Left lobe of liver (tissue), 2 donors: ENCODE results near the gene EZH2. TPM values are rescaled to one million over a fixed set of nuclear protein-coding genes. Genes with fewer than 3 reads are reported as not detected.

Source experiments
- ATAC-seq: fragments of 200-7000 bp; cut with Tn5 transposase; one replicate; pipeline ENCODE4 v1.9.1; 2020; ENCODE audit warnings: mild to moderate bottlenecking, moderate library complexity
- DNase-seq: peaks from one replicate; pipeline ENCODE4 v3.0.0-alpha.2; 2020; ENCODE audit warnings: low spot score
- total RNA-seq: library from RNA; stranded (reverse); gene quantifications from one replicate; pipeline ENCODE4 v1.2.1, GENCODE V29; 2021
- donor health status: DM: no; HTN: no; CAD: no; lungs with moderate emphysema.
- donor health status: DM: no; HTN: yes; CAD: no.

The EZH2 gene
- total RNA-seq, 1 donor from 2014 or later: 2.5 TPM

DNA sequence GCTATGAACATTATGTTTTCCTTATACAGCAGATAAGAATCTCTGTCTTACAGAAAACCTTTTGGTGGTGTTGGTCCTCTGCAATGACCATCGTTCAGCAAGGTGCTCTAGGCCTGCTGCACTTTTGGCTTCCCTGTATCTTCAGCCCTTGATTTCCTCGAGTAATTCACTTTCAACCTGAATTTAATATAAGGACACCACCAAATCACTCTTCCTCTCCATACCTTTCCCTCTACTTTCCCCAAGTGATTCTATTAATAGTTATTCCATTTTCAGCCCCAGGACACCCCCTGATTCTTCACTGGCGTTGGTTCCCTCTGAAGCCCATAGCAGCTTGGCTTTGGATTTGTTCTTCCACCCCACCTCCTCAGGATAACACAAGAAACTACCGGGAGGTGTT is 72.2 kb downstream of the EZH2 start:
- DNase-seq (no peak), ATAC-seq (no peak)

DNA sequence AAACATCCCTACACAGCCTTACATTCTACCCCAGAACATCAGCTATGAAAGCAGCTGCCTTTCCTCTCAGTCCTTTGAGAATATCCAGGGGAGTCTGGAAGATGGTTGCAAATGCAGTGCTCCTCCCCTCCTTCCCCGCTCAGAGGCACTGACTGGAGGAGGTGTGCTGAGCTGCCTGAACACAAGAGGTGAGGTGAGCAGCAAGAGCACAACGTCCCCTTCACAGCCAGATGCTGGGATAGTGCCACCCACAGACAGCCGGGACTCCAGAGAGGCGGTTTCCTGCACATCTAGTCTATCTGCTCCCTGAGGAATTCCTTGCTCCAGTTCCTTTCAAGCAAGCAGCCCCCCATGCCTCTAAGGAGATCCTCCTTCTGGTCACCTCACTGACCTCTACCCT is 74.2 kb downstream of the EZH2 start:
- ATAC-seq (no peak), DNase-seq (no peak)

DNA sequence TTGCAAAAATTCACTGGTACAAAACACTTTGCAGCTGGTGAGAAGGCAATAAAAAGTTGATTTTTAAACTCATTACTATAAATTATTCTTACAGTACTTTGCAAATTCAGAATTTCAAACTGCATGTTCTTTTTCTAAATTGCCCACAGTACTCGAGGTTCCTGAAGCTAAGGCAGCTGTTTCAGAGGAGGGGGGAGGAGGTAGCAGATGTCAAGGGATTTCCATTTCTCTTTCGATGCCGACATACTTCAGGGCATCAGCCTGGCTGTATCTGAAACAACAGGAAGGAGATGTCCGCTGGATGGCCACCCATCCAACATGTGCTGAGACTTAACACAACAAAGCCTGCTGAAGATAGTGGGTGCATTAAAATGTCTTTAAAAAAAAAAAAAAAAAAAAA is 76.7 kb downstream of the EZH2 start:
- no peak for DNase-seq
- no peak for ATAC-seq

DNA sequence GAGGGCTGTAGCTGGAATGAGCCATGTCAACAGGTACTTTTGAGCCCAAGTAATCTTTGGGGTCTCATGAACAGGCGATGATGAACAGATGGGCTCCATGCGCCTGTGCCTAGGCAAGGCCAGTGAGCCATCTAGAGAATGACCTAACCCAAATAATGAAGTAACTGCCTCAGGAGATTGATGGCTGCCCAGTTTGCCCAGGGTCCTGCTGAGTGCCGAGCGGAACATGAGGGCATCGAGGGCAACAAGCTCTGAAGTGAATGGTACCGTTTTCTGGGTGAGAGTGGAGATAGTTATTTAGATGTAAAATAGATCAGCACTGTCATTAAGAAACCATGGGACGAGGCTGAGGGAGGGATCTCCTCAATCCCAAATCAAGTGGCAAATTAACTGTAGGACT is 77.9 kb downstream of the EZH2 start:
- DNase-seq (no peak), ATAC-seq (no peak)

DNA sequence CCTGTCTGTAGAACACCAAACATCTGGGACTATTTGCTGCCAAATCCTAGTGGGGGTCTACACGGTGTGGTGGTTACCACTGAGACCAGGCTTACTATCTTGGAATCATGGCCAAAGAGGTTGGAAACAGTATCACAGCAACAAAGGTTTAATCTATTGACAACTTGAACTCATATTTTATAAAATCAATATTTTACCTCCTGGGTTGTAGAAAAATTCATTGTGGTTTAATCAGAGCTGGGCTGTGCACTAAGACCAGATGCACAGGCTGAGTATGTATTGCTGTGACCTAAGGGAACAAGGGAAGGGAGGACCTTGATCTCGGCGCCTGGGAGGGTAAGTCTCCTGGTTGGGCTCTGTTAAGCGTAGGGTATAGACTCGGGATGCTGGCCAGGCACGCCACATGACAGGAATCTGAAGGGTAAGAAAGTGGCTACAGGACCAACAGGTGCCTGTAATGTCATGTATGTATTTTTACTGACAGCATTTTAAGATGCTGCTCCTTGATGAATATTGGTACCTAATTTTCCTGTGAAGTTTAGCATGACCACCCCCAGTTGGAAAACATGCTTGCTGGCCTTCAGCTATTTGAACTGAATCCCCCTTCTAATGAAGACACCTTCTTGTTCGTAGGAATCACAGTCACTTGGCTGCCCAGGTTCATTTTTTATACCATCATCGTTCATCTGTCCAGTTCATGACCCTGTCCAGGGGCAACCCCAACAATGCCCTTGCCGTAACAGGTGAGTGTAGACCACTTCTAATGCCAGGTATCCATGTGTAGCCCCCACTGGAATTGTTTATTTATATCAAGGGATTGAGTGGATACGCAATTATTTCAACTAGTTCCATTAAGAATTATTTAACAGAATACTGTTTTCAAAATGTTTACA is 79.5 kb downstream of the EZH2 start:
- ATAC-seq (no peak), DNase-seq (no peak)

DNA sequence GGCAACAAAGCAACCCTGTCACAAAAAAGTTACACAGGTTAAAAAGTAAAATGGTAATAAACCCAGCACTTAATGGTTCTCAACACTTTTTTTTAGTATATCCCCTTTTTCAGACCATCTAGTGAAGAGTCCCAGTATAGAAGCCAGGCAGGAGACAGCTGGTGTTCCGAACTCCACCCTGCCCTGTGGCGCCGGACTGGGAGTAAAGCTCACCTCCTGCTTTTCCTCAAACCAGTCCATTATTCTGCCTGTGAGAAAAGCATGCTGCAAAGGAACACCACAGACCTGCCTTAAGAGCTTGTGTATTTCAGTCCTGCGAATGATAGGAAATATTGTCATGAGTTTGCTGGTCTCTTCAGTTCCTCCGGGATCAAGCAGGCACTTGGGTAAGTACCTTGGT is 81.0 kb downstream of the EZH2 start:
- no peak for ATAC-seq
- no peak for DNase-seq

DNA sequence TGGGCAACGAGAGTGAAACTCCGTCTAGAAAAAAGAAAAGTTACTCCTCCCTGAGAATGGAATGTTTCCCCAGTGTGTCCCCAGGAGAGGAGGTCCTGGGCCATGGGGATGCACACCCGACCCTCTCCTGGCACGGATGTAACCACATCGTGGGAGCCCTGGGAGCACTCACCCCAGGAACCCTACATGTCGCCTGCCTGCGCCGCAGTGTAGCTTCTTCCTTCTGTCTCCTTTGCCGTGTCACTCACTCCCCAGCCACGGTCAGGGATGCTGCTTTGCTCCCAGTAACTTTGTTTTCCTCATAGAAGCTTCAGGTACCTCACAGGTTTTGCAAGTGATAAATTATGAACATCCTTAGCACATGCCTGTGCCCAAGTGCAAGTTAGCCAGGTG is 82.0 kb downstream of the EZH2 start:
- peak; percentile 13 for ATAC-seq
- no peak for DNase-seq

DNA sequence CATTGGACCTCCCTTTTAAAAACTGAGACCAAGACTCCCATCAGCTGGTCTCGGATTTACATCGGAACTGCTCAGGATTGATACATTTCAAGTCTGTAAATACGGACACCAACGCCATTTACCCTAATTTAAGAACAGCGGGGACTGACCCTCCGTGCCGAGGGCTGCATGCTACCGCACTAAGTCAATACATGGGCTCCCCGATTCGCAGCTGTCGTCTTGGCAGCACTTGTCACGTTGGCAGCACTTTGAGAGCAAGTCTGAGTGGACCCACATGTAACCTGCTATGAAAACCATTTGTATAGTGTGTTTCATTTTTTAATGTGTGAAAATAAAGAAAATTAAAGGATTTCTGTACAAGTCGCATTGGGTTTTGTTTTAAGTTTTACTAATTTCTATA is 83.4 kb downstream of the EZH2 start:
- DNase-seq (no peak), ATAC-seq (no peak)

DNA sequence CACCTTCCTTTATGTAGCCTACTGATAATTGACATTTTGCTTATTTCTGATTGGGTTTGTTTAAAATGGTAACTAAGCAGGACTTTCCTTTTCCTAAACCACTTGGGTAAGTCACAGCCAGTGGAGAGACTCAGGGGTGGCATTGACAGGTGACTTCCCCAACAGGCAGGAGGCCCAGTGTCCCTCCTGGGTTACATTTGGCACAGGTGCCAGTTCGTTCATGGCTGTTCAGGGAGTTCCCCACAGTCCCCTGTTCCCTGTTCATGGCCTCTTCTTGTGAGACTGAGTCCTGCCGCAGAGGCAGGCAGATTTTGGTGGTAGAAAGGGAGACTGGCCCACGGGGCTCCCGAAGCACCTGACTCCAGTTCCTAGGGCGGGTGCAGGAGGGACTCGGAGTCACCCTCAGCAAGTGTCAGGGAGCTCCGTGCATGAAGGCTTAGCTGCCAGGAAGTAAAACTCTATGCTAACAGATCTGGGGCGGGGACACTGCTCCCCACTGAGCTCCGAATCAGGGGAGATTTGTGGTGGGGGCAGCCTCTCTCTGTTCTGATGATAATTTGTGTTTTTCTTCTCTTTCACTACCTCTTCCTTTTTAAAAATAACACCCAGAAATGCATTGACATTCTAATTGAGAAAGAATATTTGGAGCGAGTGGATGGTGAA is 84.1 kb downstream of the EZH2 start:
- no peak for DNase-seq
- ATAC-seq: no peak

DNA sequence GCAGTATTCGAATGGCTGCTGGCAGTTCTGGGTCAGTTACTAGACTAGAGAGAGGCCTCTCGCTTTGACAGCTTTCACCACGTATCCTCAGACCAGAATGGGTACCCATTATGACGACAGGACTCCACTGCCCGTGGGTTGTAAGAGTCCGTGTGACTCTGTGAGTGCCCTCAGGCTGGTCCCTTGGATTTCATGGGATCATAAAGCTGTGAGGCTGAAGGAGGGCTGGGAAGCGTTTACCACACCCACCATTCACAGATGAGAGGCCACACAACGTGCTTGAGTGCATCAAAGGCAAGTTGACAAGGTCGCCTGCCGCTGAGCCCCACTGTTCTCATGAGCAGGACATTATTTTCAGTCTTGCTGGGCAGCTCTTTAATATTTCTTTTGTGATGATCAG is 87.2 kb downstream of the EZH2 start:
- no peak for DNase-seq
- no peak for ATAC-seq

DNA sequence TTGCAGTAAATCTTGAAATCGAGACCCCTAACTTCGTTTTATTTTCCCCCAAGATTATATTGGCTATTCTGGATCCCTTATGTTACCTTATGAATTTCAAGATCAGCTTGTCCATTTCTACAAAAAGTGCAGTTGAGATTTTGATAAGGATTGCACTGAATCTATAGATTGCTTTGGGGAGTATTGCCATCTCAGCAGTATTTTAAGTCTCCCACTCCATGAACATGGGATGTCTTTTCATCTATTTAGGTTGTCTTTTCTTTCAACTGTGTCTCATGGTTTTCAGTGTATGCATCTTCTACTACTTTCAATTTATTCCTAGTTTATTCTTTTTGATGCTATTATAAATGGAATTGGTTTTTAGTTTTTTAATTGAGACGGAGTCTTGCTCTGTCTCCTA is 89.6 kb downstream of the EZH2 start:
- DNase-seq (no peak), ATAC-seq (no peak)

DNA sequence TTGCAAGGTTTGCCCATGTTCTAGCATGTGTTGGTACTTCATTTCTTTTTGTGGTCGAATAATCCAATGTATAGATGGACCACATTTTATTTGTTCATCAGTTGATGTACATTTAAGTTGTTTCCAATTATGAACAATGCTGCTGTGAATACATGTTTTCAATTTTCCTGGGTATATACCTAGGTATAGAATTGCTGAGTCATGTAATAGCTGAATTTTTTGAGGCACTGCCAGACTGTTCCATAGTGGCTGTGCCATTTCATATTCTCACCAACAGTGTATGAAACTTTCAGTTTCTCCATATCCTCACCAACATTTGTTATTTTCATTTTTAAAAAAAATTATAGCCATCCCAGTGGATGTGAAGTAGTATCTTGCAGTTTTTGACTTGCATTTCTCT is 90.5 kb downstream of the EZH2 start:
- ATAC-seq: no peak
- no peak for DNase-seq

DNA sequence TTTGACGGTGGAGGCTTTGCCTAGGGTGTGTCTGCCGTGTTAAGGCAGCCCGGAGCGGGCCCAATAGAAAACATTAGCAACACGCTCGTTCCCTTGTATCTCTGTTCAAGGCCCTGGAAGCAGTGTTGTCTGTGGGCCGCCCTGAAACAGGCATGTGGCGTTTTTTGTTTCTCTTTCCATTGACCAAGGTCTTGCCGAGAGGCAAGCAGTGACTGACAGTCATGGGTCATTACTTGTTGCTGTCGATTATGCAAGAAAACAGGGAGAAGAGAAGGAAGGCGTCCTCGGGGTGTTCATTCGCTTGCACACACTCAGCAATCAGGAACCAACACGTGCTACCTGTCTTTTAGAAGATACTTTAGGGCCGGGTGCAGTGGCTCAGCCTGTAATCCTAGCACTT is 92.5 kb downstream of the EZH2 start:
- ATAC-seq: no peak

DNA sequence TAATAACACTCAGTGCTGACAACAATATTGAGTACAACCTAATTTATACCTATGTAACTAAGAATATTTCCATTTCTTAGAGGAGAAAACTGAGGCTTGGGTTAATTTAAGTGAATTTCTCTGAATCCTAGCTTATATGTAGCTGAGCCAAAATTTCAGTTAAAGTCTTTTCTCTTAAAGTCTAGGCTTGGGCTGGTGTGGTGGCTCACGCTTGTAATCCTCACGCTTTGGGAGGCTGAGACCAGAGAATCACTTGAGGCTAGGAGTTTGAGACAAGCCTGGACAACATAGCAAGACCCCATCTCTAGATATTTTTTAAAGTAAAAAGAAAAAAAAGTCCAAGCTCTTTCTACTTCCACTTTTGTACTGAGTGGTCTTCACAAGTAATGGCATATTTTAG is 93.2 kb downstream of the EZH2 start:
- no peak for DNase-seq

More for the DNA sequence above, 92.5 kb downstream of the EZH2 start:
- DNase-seq: no peak

DNA sequence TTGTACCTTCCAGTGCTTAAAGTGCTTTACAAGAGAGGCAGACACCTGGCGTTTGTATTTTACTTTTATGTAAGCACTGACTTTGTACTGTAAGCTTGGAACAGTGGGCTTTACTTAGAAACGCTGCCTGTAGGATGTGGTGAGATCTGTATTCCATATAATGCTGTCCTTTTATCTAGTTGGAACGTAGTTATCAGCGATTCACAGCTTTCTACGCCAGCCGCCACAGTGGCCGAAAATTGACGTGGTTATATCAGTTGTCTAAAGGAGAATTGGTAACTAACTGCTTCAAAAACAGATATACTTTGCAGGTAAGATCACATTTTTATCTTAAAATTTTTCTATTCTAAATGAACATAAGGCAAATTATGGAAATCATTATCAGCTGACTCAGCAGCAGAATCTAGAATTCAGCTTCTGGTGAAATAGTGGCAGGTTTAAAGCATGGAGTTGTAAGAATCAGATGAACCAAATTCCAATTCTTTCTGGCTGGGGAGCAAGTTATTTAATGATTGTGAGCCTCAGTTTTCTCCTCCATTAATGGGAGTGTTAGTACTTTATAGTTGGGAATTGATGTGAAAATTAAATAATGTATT is 93.9 kb downstream of the EZH2 start:
- DNase-seq (no peak), ATAC-seq (no peak)

More for the DNA sequence above, 93.2 kb downstream of the EZH2 start:
- no peak for ATAC-seq

DNA sequence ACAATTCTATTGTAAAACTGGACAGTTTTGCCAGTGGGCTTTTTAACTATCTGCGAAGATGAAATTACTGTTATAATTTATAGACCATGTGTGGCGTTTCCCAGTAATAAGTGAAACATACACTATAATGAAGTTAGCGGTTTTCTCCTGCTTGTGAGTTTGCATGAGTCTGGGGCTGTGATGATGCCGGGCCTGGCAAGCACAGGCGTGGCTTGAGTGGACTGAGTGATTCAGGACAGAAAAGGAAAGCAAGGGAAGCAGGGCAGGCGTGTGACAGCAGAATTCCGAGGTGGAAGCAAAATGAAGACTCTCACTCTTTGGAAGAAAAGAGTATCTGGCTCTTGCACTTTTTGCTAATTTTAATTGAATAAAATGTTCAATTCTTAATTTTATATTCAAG is 94.9 kb downstream of the EZH2 start:
- DNase-seq: no peak
- ATAC-seq: no peak

DNA sequence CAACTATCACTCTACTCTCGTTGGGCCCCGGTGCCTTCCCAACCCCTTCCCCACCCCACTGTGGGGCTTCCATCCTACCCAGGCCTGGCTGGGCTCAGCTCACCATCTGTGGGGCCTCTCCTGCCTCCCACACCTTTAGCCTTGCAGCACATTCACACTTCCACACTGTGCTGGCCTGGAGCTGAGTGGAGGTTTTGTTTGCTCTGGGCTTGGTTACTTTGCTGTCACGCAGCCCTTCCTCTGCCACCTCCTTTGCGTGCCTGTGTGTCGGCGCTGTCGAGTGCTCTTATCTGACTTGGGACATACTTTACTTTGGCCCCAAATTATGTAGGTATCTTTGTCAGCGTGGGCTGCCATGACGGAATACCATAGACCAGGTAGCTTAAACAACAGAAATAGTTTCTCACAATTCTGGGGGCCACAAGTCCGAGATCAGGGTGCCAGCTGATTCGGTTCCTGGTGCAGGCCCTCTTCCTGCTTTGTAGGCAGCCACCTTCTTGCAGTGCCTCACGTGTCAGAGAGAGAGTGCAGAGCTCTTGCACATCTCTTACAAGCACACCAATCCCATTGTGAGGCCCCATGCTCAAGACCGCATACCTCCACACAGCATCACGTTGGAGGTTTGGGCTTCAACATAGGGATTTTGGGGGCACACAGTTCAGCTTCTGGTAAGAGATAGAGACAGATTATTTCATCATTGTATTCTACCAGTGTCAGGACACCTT is 96.4 kb downstream of the EZH2 start:
- DNase-seq (no peak), ATAC-seq (no peak)

DNA sequence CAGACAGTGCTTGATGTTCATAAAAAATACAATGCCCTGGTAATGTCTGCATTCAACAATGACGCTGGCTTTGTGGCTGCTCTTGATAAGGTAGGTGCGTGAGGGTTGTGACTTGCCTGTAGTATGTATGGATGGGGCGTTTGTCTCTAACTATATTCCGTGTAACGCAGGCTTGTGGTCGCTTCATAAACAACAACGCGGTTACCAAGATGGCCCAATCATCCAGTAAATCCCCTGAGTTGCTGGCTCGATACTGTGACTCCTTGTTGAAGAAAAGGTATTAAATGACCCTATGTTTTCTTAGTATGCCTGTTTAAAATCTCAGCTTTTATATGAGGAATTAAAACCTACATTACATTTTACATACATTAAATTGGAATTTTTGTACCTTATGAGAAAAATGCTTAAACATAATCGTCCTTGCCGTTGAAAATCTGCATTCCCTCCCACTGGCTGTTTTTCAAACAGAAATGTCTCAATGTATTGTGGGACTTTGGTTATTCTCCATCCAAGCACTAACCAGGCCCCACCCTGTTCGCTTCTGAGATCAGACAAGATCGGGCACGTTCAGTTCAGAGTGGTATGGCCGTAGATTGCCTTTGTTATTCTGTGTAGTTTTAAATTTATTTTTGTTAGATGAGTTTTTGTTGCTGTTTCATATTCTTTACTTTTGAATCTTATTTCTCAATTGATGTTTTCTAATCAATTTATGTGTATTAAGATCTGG is 100.1 kb downstream of the EZH2 start:
- ATAC-seq: no peak
- DNase-seq: no peak

DNA sequence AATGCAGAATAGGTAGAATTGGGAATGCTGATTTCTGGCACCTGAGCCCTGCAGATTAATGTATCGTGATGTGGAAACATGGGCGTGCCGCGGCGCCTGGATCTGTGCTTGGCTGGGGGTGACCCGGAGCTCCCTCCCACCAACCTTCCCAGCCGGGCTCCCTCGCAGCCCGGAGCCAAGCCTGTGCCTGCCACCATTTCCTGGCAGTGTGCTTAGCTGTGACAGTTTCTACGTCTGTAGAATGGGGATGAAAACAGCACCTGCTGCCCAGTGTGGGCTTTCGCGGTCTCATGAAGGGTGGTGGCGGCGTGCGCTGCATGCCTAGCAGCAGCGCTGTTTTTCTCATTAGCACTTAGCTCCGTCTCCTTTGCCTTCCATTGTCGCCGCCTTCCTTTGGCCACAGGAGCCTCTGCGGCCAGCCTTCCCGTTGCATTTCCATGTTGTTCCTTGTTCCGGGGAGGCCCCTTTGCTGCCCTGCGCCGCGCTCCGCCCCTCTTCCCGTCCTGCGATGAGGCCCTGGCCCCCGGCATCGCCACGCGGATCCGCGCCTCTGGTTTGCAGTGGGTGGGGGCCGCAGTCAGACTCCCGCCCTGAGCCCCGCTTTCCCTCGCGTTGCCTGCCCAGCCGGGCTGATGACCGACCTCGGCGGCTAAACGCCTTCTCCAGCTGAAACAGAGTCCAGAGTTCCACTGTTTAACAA is 101.2 kb downstream of the EZH2 start:
- DNase-seq (no peak), ATAC-seq (peak; percentile 36)

DNA sequence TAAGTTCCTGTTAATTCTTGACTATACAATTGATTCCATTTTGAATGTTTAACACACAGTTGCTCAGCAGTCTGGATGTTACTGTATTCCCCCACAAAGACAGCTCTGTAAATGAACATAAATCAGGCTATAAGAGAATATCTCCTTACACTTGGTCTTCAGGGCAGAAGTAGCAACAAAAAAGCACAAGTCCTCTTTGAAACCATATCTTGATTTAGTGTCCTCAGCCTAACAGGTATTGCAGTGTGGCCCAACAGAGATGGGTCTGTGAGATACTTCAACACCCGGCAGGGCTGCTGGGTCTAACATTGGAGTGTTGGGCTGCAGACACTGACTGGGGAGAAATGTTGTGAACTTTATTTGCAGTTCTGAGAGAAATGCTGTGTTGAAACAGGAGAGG is 109.6 kb downstream of the EZH2 start:
- DNase-seq (no peak), ATAC-seq (no peak)
